Measurements from ENCODE around the gene TPI1.
"Not testable (repeated sequence)": the region's sequence is repeated elsewhere in the genome, so short reads cannot be mapped to it uniquely, and the experiment has no call there.

TPI1 gene

GRCh38 chr12:6894321-6894720 is 27.0 kb downstream of the TPI1 start:
- no peak for DNase-seq

GRCh38 chr12:6896846-6897435 is 29.6 kb downstream of the TPI1 start:
- peak; percentile 66 to 90 for DNase-seq

- DNase-seq, result no peak
Observed at GRCh38 chr12:6899427-6899826, 32.1 kb downstream of the TPI1 start.

- no peak for DNase-seq
Observed at GRCh38 chr12:6899837-6900519, 32.6 kb downstream of the TPI1 start.

- DNase-seq, result no peak
Observed at GRCh38 chr12:6902448-6902847, 35.1 kb downstream of the TPI1 start.

GRCh38 chr12:6903722-6904121 is 36.4 kb downstream of the TPI1 start:
- no peak for DNase-seq

GRCh38 chr12:6904280-6905276 is 37.2 kb downstream of the TPI1 start, which contains the start of gene LRRC23:
TSS of gene LRRC23 (plus strand) at chr12:6904822. CDS start at chr12:6905634, 812 bp downstream.
- DNase-seq, result peak; percentile 97 to 98

- DNase-seq, result no peak
Observed at GRCh38 chr12:6905414-6906040, 38.2 kb downstream of the TPI1 start.

- DNase-seq, result not testable (repeated sequence)
Observed at GRCh38 chr12:6908141-6908540, 40.8 kb downstream of the TPI1 start.

- no peak for DNase-seq
Observed at GRCh38 chr12:6909421-6910145, 42.3 kb downstream of the TPI1 start.

- no peak for DNase-seq
Observed at GRCh38 chr12:6912164-6912935, 45.0 kb downstream of the TPI1 start.

- DNase-seq, result peak; percentile 33 to 67
Observed at GRCh38 chr12:6914246-6914946, 47.1 kb downstream of the TPI1 start, which contains the start of gene ENO2. TSS of gene ENO2 (plus strand) at chr12:6914580. CDS start at chr12:6915833, 1,253 bp downstream.

- DNase-seq, result peak in 1 of 2 experiments; percentile 41
Observed at GRCh38 chr12:6914947-6915788, 47.8 kb downstream of the TPI1 start.

GRCh38 chr12:6915789-6916285 is 48.5 kb downstream of the TPI1 start:
- no peak for DNase-seq

- no peak for DNase-seq
Observed at GRCh38 chr12:6916426-6917200, 49.3 kb downstream of the TPI1 start.

- DNase-seq, result no peak
Observed at GRCh38 chr12:6917491-6918231, 50.3 kb downstream of the TPI1 start.

- DNase-seq, result no peak
Observed at GRCh38 chr12:6919588-6919987, 52.3 kb downstream of the TPI1 start.
